Cerebellar cortex (tissue), 1 donor: ENCODE results near the gene CAPN8.
A peak's percentile ranks its signal among the peaks of the same experiment; 100 is the strongest.

ENCODE experiments used
- DNase-seq: peaks from one replicate; pipeline ENCODE4 v3.0.0-alpha.2; 2015; ENCODE audit warnings: low spot score

Gene CAPN8

DNA sequence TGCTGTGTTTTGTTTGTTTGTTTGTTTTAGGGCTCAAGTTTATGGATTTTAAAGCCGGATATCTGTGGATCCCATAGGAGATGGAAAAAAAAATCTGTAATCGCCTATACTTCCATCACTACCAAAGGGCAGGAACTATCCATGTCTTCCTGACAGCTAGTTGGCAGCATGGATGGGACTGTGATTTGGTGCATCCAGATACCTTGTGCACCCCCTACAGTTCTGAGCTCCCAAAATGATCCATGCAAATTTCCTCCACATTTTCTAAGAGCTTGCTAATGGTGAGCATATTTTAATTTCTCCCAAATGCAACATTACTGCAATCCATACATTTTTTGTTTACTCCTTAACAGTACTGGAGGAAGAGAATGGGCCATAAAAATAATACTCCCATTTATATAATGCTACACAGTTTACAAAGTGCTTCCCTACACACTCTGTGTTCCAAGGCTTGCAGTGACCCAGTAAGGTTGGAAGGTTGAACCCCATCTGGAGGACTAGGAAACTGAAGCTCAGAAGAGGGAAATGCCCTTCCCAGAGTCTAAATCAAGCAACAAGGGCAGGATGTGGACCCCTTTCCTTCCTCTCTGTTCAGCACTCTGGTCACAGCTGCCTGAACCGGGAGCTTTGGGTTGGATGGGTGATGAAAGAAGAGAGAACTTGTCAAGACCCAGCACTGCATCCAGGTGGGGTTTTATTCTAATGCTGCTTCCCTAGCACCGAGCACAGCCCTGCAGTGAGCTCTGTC, 48.0 kb downstream of the CAPN8 start:
- peak; percentile 7 for DNase-seq

DNA sequence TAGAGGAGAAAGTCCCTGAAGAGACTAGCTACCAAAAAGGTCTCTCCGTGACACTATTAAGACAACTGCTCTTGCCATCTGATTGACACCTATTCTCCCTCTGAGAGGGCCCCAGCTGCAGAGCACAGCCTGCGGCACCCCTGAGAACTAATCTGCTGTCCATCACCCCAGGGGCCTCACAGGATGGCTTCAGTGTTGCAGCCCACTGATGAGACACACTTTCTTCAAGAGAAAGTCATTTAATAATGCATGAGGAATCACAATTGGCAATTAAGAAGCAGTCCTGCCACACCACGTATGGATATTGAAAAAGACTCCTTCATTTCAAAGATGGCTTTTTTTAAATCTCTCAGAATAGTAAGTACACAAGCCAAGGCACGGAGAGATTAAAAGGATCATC, 48.9 kb downstream of the CAPN8 start:
- no peak for DNase-seq

DNA sequence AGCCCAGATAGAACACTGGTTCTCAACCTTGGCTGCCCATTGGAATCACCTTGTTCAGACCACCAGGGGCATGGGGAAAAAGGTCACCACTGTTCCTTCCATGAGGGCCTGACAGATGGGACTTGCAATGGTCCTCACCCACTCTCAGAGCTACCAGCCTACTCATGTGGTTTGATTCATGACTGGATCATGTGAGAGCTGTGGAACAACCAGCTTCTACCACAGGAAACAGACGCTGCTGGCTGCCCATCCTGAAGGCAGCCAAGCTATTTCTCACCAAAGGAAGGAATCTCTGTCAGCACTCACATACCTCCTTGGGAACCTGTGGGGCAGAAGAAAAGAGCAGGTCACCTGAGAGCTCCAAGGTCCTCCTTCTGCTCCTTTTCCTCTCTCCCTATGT, 53.6 kb downstream of the CAPN8 start:
- no peak for DNase-seq

DNA sequence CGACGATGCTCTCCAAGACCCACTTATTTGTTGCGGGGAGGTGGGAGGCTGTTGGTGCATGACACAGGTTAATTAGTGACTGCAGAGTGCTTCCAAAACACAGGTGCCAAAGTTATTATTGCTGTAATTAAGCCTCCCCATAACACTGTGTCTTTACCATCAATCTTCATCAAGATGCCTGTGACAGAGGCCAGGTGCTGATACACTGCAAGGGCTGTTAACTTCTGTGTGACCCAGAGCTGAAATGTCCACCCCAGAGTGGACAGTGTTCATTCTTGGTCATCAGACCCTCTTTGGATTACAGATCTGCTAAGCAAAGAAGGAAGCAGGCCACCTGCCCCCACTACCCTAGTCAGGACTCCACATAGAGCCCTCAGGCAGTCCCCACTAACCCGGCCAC, 55.5 kb downstream of the CAPN8 start:
- no peak for DNase-seq

DNA sequence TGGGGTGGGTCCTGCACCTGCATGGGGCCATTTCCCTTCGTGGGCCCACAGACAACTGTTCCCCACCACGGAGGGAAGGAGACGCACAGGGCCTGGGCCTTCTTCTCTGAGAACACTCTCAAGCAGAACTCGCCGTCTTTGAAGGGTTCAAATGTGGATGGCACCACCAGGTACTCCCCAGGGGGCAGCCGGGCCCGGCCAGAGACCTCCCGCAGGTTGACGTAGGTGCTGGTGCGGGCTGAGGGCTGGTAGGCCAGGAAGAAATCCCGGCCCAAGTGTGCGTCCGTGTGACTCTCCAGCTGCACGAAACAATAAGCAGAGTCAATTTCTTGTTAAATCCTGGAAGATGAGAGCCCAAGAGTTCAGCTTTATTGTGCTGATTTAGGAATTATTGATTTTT, 56.4 kb downstream of the CAPN8 start:
- DNase-seq, result no peak

DNA sequence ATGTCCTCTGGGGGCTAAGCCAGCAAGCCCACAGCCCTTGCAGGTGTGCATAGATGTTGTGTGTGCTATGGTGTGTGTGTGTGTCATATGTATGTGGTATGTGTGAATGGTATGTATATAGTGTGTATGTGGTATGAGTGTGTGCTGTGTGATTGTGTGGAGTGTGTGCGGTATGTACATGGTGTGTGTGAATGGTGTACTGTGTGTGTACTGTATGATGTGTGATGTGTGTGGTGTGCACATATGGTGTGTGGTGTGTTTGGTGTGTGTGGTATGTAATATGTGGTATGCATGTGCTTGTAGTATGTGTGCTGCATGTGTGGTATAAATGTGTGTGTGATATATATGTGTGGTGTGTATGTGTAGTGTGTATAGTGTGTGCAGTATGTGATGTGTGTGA, 107.0 kb downstream of the CAPN8 start:
- no peak for DNase-seq

DNA sequence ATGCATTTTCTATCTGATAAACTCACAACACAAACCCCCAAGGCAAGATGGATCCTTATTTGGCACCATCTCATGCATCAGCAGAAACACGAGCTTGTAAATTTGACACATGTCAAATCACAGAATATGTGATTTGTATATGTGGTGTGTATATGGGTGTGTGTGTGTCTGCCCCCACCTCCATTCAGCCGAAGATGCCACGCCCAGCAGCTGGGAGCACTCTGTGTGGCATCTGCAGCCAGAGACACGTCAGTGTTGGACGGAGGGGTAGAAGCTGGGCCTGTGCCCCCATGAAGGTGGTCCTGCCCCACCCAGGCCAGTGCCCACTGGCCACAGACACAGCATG, 108.4 kb downstream of the CAPN8 start:
- DNase-seq, result no peak

DNA sequence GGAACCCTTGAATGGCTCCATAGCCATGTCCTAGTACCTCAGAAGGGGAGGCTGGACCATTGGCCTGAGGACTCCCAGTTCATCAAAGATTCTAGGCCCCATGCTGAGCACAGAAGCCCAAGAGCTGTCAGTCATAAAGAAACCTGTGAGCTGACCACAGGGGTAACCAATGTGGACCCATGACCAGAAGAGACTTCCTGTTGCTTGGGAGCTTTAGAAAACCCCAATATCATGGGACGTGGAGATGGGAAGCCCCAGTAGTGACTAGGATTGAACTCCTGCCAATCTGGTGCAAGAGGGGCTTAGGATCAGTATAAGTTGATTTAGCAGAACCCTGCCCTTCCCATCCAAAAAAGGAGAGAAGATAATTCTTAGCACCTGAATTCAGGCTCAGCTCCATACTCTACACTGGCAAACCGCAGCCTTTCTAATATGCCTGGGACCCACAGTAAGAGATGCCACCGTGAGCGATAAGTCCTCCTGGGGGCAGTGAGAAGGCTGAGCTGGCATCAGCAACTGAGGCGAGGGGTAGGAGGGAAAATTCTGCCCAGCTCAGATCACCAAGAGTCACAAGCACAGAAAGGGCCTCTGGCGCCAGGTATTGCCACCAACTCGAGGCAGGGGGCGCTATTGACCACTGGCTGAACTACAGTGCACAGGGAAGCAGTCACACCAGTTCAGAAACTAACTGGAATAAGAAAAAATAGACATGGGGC, 108.9 kb downstream of the CAPN8 start:
- DNase-seq, result peak; percentile 34

DNA sequence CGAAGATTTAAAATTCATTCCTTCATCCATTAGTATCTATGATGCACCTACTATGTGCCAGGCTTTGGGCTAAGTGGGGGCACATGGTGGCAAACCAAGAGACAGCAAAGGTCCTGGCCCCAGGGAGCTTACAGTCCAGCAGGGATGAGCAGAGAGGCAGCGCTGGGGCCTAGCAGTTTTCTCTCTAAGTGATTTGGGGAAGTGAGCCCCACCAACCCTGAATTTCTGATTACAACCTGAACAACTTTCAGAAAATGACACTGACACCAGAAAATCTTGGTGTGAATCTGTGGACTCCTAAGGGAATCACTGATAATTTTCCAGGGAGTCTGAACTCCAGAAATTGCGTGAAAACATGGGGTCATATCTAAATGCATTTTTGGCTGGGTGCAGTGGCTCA, 111.5 kb downstream of the CAPN8 start:
- DNase-seq, result no peak

DNA sequence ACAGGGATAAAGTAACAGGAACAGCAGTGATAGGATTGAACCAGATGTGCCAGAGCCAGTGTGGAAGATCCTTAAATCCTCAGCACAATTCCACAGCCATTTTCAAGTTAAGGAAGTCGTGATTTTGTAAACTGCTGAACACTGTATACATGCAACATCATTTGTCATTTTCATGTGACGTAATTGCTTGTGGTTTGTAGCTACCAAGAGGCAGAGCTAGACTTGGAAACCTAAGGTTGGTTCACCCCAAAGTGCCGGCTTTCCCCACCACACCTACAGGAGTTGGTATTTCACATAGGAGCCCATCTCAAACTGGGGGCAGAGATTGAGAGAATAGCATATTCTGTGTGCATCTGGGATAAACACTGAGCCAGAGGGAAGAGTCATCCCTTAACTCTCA, 113.9 kb downstream of the CAPN8 start:
- no peak for DNase-seq

DNA sequence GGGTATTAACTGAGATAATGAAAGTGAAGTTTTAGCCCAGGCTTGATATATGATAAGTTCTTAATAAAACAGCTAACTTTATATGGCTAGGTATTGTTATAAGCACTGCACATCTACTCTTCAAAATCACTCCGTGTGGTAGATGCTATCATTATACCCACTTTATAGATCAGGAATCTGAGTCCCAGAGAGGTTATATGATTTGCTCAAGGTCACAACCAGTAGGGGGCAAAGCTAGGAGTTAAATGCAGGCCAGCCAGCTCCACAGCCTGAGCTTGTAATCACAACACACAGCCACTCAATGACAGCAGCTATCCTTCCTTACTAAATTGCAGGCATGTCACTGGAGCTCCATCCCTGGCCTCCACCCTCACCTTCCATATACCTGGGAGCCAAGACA, 115.8 kb downstream of the CAPN8 start:
- DNase-seq, result no peak

DNA sequence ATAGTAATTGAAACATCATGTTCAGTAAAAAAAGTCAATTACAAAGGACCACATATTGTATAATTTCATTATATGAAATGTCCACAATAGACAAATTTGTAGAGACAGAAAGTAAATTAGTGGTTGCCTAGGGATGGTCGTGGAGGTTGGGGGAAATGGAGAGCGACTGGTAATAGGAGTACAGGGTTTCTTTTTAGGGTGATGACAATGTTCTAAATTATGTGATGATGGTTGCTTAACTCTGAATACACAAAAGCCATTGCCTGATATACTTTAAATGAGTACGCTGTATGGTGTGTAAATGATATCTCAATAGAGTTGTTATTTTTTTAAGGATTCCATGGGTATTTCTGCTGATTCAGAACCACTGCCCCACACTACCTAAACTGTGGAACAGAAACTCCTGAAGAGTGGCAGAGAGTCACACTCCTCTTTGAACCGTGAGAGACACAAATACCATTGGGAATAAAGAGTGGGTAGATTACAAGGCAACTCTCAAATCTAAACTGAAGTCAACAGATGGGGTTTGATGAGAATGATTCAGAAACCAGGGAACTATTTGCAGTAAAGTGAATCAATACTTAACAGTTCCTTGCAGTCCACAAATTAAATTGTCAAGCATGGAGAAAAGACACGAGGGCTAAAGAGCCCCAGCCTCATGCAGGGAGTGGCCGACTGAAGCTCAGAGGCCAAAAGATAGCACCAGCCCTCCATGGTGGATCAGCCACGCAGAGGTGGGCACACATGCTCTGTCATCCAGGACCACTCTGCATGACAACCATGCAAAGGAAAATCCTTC, 118.0 kb downstream of the CAPN8 start:
- DNase-seq, result no peak

DNA sequence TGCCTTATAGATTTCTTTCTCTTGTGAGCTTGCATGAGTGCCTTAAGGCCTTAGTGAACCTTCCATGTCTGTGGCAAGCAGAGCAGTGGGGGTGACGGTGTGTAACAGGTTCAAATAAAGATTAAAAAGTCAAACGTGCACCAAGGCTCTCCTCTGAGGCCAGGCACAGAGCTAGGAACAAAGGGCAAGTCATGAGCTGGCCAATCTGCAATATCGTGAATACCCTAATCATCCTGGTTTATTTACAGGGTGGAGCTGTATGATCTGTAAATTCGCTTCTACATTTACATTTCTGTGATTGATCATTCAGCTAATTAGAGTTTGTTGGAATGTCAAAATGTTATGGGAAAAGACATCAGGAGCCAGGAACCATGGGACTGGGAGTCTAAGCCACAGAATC, 120.2 kb downstream of the CAPN8 start:
- no peak for DNase-seq

DNA sequence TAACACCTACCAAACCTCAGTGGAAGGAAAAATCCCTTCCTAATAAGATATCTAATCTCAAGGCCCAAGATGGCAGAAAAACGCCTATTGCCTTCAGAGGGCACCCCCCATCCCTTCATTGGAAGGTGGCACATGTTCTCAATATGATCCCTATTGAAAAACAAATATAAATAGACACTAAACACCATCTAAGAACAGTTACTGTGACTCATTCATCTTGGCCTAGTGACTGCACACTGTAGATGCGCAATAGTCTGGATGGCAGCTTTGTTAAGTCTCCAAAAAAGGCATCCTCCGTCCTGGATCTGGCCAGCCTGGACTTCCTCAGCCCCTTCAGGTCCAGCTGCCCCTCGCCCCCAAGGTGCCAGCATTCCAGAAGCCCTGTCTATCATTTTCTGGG, 121.9 kb downstream of the CAPN8 start:
- no peak for DNase-seq

DNA sequence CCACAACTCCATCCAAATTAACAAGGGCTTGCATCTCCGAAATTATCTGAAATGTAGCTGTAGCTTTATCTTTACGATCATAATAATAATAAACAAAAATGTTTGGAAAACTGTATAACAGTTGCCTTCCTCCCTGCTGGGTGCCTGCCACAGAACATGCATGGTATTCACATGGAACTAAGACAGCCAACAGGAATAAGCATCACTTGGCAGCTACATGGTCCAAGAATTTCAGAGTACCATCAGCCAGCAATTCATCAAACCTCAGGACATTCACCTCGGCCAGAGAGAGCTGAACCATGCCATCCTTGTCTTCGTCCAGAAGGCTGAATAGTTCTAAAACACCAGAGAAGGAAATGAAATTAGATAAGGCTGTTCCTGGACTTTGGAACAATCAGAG, 122.7 kb downstream of the CAPN8 start:
- no peak for DNase-seq

DNA sequence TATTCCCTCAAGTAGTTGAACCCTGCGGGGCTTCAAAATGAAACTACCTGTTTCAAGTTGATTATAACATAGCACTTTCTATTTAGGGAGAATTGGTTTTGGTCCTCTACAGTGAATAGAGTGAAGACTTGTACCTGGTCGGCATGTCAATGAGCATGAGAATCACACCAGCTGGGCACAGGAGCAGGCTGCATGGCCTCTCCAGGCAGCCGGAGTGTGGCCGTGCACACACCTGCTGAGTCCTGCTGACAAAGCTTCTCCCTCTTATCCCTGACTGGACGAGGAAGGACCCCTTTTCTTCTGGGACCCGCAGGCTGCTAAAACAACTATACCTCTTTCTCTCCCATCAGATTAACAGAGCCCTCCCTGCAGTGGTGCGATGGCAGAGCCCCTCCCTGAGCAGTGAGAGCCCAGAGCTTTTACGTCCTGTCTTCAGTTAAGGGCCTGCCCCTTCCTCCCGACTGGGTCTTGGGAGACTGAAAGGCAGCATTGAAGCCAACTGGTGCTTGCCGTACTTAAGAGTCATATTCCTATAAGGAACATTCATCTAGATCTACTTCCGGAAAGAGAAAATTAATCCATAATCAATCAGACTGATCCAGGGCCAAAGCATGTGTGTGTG, 124.9 kb downstream of the CAPN8 start:
- no peak for DNase-seq

DNA sequence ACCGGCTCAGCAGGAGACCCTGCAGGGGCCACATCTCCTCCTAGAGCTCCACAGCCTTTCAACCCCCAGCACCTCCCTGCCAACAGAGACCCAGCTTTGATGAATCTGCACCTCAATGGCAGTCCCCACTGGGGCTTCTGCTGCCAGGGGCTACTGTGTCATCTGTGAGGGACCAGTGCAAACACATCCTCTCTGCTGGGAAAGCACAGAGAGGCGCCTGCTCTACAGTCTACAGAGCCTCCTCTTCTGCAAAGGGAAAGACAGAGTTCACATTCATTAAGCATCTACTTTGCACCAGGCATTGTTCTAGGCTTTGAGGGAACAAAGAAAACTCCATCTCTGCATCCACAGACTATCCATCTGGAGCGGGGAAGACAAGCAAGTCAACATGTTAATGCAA, 125.8 kb downstream of the CAPN8 start:
- DNase-seq, result no peak

DNA sequence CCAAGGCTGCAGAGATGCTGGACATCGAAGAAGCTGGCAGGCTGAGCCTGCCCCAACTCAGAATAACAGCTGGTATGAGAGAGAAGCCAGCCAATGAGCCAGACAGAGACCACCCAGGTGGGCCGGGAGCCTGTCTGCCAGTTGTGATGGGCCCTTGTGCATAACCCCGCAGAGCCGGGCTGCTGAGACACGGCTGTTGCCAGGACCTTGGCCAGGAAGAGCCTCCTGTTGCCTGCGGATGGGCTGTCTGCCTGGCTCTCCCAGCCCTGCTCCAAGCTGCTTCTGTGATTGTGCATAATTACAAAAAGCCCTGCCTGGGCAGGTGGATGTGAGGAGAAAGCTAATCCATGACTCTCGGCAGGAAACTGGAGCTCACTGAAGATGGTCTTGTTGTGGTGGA, 126.5 kb downstream of the CAPN8 start:
- peak; percentile 88 for DNase-seq

DNA sequence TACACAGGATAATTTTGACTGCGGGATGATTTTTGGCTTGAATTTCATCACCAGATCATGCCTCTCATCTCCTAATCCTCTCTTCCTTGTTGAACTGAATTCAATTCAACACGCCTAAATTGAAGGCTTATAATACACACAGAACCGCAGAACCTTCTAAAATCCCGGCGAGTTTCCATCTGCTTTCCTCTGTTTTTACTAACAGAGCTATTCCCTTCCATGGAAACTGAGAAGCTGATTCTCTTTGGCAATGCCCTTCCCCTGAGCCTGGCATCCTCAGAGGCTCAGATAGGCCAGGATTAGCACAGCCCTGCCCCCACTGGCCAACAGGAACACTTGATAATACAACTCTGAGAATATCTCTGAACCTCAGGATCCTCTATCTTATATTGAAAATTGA, 130.2 kb downstream of the CAPN8 start:
- DNase-seq, result peak; percentile 93

DNA sequence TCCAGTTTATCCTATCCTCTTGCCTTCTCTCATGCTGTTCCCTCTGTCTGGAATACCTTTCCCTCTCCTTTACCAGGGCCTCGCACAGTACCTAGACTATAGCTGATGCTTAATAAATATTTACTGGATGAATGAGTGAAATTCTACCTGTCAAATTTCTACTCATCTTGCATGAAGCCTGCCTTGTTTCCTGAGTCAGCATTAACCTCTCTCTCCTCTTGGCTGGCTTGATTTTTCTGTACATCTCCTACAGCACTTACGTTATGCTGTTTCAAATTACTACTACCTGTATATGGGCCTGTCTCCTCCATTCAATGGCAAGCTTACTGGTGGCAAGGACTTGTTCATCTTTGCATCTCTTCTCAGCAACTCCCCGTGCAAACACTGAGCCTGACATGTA, 130.8 kb downstream of the CAPN8 start:
- DNase-seq, result no peak

DNA sequence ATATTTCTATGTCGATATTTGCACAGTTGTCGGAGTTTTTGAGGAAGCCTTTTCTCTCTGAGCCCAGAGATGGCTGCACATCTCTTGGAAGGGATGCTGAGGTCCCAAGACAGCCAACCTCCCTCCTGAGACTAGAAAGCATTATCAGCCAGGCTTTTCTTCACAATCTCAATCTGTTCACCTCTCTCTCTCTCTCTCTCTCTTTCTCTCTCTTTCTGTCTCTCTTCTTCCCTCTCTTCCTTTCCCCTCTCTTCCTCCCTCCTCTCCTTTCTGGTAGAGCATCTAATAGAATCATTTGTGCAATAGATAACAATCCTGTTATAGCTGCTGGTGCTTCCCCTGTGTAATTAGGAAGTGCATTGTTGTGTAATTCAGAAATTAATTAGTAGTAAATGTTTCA, 131.8 kb downstream of the CAPN8 start:
- DNase-seq, result no peak

DNA sequence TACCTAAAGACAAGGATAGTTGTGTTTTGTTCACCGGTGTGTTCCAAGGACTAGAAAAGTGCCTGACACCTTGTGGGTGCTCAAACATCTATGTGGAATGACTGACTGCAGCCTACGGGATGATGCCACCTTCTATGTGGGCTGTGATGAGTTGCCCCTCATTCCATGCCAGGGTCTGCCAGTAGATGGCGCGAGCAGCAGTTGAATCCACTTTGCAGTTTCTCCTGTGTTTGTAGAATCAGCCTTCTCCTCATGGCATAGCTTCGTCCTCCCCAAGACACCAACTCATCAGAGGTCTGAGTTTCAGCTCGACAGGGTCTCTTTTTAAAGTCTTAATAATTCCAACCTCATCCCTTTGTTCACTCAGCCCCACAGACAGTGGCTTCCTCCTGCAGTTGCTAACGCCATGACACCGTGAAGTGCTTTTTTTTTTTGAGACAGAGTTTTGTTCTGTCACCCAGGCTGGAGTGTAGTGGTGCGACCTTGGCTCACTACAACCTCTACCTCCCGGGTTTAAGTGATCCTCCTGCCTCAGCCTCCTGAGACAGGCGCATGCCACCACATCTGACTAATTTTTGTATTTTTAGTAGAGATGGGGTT, 133.7 kb downstream of the CAPN8 start:
- DNase-seq, result peak; percentile 61
